ENCODE data around the gene TSHR. TPM values are rescaled to one million over a fixed set of nuclear protein-coding genes. Genes with fewer than 3 reads are reported as not detected.
A peak's percentile ranks its signal among the peaks of the same experiment; 100 is the strongest.

TSHR gene
- total and polyA plus RNA-seq, 2 experiments from 2014 or later: 0.59 to 0.78 TPM

- TF ChIP-seq CTCF (conservative IDR thresholded peaks at IDR 0.05; ENCODE audit: low read depth in 2 of 2) (no peak), ZNF462 (CRISPR knock-in tag; IDR thresholded peaks at IDR 0.05) (no peak), CREB1 (CRISPR knock-in tag; IDR thresholded peaks at IDR 0.05; ENCODE audit: low read depth) (no peak), ZNF114 (CRISPR knock-in tag; IDR thresholded peaks at IDR 0.05) (no peak), NANOG (IDR thresholded peaks at IDR 0.05; ENCODE audit: borderline replicate concordance) (no peak)
Measured at GRCh38 chr14:81162941-81163340, 207.5 kb downstream of the TSHR start (continued).

- H3K9me3 Mint-ChIP-seq: no peaks in the 10 kb centered on the region
- Histone ChIP-seq H4K20me1 (replicated peaks; ENCODE audit: insufficient read depth) (no peaks in the 10 kb centered on the region), H3K27ac (ENCODE audit: low read depth) (no peak overlapping the region), H3K27me3 (ENCODE audit: insufficient read depth) (no peaks in the 10 kb centered on the region), H3K4me2 (no peak overlapping the region), H3K4me3 (no peak overlapping the region), H3K36me3 (ENCODE audit: insufficient read depth) (no peaks in the 10 kb centered on the region), H2AFZ (peak overlapping the region; percentile 12; the same call in 1 of the 2 replicates), H3K4me1 (ENCODE audit: insufficient read depth) (no peaks in the 10 kb centered on the region), H3K79me2 (replicated peaks; ENCODE audit: insufficient read depth) (no peaks in the 10 kb centered on the region), H3F3A (replicated peaks; ENCODE audit: low read depth) (no peaks in the 10 kb centered on the region), H3K9me2 (ENCODE audit: insufficient read depth) (no peaks in the 10 kb centered on the region)
- TF ChIP-seq CTCF (conservative IDR thresholded peaks at IDR 0.05; ENCODE audit: low read depth in 2 of 2): peak; percentile 81 to 99
- no peak for TF ChIP-seq JUNB (IDR thresholded peaks at IDR 0.05; ENCODE audit: unreplicated experiment)
- H3K36me3 Mint-ChIP-seq (ENCODE audit: low read depth): no peaks in the 10 kb centered on the region
- ATAC-seq (peak; percentile 100), DNase-seq (ENCODE audit: low spot score) (peak; percentile 92)
- H3K4me1 Mint-ChIP-seq: peaks cover 2% of the 10 kb centered on the region; the same call in 2 of the 3 replicates
- no peak overlapping the region for H3K4me3 Mint-ChIP-seq
- no peaks in the 10 kb centered on the region for H3K27me3 Mint-ChIP-seq (ENCODE audit: insufficient read depth, low read depth, poor library complexity)
- peak overlapping the region; percentile 84 for H3K27ac Mint-ChIP-seq
Measured at GRCh38 chr14:81164167-81164774, 208.8 kb downstream of the TSHR start.
